H1 (cell line): ENCODE data around the gene AP1G2.

Experiments used
- ATF2 ChIP-seq: IDR thresholded peaks from 2 replicates; pipeline ENCODE4 v1.6.1; 2012; ENCODE audit warnings: low read length, inconsistent platforms
- CEBPB ChIP-seq: IDR thresholded peaks from 2 replicates; pipeline ENCODE4 v1.6.1; 2012; ENCODE audit warnings: low read depth, low read length
- NRF1 ChIP-seq: IDR thresholded peaks from 2 replicates; pipeline ENCODE4 v1.6.1; 2011; ENCODE audit warnings: mild to moderate bottlenecking, low read depth, low read length, improper control_type of control experiment
- TF ChIP-seq, protein P1 (sequence below), 3 experiments: IDR thresholded peaks; 1 replicate in 2 of 3; 2 replicates in 1 of 3; pipeline versions ENCODE4 v1.5.1 to v1.6.1; 2011; ENCODE audit warnings: low read length in 3 of 3, mild to moderate bottlenecking in 3 of 3, inconsistent platforms in 2 of 3, low read depth in 1 of 3, moderate library complexity in 1 of 3; ENCODE audit not compliant: insufficient read depth in 1 of 3; ENCODE audit errors: control extremely low read depth in 1 of 3

- TF ChIP-seq NRF1 (no peak), ATF2 (no peak), CEBPB (no peak)
- TF ChIP-seq, protein P1, sequence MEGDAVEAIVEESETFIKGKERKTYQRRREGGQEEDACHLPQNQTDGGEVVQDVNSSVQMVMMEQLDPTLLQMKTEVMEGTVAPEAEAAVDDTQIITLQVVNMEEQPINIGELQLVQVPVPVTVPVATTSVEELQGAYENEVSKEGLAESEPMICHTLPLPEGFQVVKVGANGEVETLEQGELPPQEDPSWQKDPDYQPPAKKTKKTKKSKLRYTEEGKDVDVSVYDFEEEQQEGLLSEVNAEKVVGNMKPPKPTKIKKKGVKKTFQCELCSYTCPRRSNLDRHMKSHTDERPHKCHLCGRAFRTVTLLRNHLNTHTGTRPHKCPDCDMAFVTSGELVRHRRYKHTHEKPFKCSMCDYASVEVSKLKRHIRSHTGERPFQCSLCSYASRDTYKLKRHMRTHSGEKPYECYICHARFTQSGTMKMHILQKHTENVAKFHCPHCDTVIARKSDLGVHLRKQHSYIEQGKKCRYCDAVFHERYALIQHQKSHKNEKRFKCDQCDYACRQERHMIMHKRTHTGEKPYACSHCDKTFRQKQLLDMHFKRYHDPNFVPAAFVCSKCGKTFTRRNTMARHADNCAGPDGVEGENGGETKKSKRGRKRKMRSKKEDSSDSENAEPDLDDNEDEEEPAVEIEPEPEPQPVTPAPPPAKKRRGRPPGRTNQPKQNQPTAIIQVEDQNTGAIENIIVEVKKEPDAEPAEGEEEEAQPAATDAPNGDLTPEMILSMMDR (IDR thresholded peaks at IDR 0.05; ENCODE audit: control extremely low read depth in 1 of 3, insufficient read depth in 1 of 3, low read depth in 1 of 3, low read length in 3 of 3): no peak
Observed at GRCh38 chr14:23608454-23608853, 40.9 kb upstream of the AP1G2 start.
